HG03280 (cell line): ENCODE measurements around the gene BRD9.

Experiments
- ATAC-seq: cut with Tn5 transposase; IDR thresholded peaks from one replicate; pipeline ENCODE4 v1.9.1; 2021; ENCODE audit warnings: mild to moderate bottlenecking, moderate library complexity; ENCODE audit not compliant: unreplicated experiment

Gene BRD9

GRCh38 chr5:819078-819477 is 73.5 kb downstream of the BRD9 start:
- ATAC-seq: no peak

- no peak for ATAC-seq
Measured at GRCh38 chr5:816176-816575, 76.4 kb downstream of the BRD9 start.

- no peak for ATAC-seq
Measured at GRCh38 chr5:815449-815848, 77.2 kb downstream of the BRD9 start.
